ENCODE results near the gene NUDT13.

Gene NUDT13

DNA sequence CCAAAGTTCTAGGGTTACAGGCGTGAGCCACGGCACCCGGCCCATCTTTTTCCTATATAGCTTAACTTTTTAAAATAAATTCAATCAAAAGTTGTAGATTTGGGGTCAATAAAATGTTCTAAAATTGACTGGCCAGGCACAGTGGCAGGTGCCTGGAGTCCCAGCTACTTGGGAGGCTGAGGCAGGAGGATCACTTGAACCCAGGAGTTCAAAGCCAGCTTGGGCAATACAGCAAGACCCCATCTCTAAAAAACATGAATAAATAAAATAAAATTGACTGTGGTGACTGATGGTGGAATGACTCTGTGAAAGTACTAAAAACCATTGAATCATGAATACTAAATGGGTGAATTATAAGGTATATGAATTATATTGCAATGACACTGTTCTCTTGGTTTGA, 34.4 kb upstream of the NUDT13 start:
- no peaks in the 10 kb centered on the region for H3K27me3 ChIP-seq (replicated peaks; ENCODE audit: control insufficient read depth, insufficient read depth, low read length)
- H3K4me3 ChIP-seq (replicated peaks; ENCODE audit: low read depth, low read length) = no peak overlapping the region
- DNase-seq (ENCODE audit: extremely low read depth, insufficient read length) = no peak
- TF ChIP-seq, protein P1, sequence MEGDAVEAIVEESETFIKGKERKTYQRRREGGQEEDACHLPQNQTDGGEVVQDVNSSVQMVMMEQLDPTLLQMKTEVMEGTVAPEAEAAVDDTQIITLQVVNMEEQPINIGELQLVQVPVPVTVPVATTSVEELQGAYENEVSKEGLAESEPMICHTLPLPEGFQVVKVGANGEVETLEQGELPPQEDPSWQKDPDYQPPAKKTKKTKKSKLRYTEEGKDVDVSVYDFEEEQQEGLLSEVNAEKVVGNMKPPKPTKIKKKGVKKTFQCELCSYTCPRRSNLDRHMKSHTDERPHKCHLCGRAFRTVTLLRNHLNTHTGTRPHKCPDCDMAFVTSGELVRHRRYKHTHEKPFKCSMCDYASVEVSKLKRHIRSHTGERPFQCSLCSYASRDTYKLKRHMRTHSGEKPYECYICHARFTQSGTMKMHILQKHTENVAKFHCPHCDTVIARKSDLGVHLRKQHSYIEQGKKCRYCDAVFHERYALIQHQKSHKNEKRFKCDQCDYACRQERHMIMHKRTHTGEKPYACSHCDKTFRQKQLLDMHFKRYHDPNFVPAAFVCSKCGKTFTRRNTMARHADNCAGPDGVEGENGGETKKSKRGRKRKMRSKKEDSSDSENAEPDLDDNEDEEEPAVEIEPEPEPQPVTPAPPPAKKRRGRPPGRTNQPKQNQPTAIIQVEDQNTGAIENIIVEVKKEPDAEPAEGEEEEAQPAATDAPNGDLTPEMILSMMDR (IDR thresholded peaks at IDR 0.05; ENCODE audit: insufficient read depth, low read length, poor library complexity, severe bottlenecking) = no peak
- no peaks in the 10 kb centered on the region; the same call in 1 of the 2 replicates for H3K36me3 ChIP-seq (ENCODE audit: control insufficient read depth, insufficient read depth, low read length)

DNA sequence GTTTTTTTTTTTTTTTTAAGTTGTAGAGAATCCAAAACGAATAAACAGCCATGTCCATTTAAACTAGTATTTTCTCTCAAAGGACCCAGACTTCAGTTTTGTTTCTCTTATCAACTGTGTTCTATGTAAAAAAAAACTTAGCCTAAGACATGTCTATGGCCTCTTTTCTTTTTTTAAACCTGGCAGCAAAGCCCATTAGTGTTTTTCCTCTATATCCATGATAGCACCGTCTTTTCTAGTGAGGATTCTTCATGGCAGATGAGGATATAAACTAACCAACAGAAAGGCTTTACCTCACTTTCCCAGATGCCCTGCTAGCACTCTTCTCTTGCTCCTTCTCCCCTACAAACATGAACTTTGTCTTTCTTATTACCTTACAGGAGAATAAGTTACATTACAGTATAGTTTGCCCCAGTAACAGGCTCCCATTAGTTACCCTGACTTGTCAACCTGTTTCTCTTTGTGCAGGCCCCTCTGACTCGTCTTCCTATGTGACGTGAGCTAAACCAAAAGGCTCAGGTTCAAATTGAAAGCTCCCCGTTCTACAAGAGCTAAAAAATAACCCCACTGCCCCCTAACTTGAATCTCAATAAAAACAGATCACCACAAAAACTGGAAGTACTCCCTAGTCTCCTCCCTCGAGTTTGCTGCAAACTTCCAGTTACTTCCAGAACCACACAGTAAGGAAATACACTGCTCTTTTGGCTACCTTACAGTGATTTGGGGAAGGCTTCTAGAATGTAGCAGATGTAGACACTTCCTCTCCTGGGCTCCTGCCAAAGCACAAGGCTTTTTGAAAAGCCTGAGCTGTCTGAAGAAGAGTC, 33.7 kb upstream of the NUDT13 start:
- TF ChIP-seq, protein P1 (IDR thresholded peaks at IDR 0.05; ENCODE audit: insufficient read depth, low read length, poor library complexity, severe bottlenecking) = no peak
- Histone ChIP-seq H3K4me3 (replicated peaks; ENCODE audit: low read depth, low read length) (0 out of 2 replicates have a peak overlapping the region, but pooled peaks have one; percentile 7), H3K27me3 (replicated peaks; ENCODE audit: control insufficient read depth, insufficient read depth, low read length) (no peaks in the 10 kb centered on the region), H3K36me3 (ENCODE audit: control insufficient read depth, insufficient read depth, low read length) (no peaks in the 10 kb centered on the region)
- no peak for DNase-seq (ENCODE audit: extremely low read depth, insufficient read length)

DNA sequence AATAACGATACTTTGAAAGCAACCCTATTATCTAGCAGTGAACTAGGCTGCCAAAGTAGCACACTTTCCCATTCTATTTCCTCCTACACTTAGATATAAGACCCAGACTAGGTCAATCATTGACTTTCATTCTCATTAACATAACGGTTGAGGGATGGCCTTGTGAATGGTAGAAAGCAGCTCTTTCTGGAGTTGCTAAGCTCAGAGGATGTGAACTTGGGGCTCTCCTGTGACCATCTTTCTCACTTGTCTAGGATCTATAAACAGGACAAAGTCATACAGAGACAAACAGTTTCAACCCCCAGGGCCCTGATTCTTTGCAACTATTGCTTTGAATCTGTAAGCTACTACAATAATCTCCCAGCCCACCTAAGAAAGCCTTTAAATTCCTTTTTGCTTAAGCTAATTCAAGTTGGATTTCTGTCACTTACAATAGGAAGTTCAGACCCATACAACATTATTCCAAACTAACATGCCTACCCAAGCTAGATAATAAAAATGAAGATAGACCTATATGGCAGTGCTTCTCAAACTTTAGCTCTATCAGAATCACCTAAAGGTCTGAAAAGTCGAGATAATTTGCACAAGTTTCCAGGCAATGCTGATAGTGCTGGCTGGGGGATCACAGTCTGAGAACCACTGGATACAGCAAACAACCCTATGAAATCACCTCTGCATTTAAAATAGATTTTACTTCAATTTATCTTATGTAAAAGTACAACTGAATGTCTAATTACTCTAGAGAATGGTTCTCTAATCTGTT, 30.3 kb upstream of the NUDT13 start:
- TF ChIP-seq, protein P1 (IDR thresholded peaks at IDR 0.05; ENCODE audit: insufficient read depth, low read length, poor library complexity, severe bottlenecking) = no peak
- Histone ChIP-seq H3K27me3 (replicated peaks; ENCODE audit: control insufficient read depth, insufficient read depth, low read length) (no peaks in the 10 kb centered on the region), H3K36me3 (ENCODE audit: control insufficient read depth, insufficient read depth, low read length) (no peaks in the 10 kb centered on the region), H3K4me3 (replicated peaks; ENCODE audit: low read depth, low read length) (no peak overlapping the region)
- peak; percentile 29 for DNase-seq (ENCODE audit: extremely low read depth, insufficient read length)

- H3K36me3 ChIP-seq (ENCODE audit: control insufficient read depth, insufficient read depth, low read length) = no peaks in the 10 kb centered on the region
These were observed 27.0 kb upstream of the NUDT13 start for GRCh38 chr10:73083221-73083620.

DNA sequence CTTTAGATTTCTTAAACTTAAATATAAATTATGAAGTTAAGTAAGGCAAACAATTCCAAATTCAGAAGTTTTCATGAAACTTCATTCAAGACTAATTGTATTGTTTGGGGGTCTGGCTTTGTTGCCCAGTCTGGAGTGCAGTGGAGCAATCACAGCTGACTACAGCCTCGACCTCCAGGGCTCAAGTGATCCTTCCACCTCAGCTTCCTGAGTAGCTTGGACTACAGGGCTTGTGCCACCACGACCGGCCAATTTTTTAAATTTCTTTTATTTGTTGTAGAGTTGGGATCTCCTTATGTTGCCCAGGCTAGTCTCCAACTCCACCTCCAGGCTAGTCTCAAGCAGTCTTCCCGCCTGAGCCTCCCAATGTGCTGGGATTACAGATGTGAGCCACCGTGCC, 26.0 kb upstream of the NUDT13 start:
- no peaks in the 10 kb centered on the region for H3K27me3 ChIP-seq (replicated peaks; ENCODE audit: control insufficient read depth, insufficient read depth, low read length)
- no peaks in the 10 kb centered on the region for H3K36me3 ChIP-seq (ENCODE audit: control insufficient read depth, insufficient read depth, low read length)
- TF ChIP-seq, protein P1 (IDR thresholded peaks at IDR 0.05; ENCODE audit: insufficient read depth, low read length, poor library complexity, severe bottlenecking) = no peak
- H3K4me3 ChIP-seq (replicated peaks; ENCODE audit: low read depth, low read length) = no peak overlapping the region
- DNase-seq (ENCODE audit: extremely low read depth, insufficient read length) = no peak

More at GRCh38 chr10:73083221-73083620, 27.0 kb upstream of the NUDT13 start:
- Histone ChIP-seq H3K4me3 (replicated peaks; ENCODE audit: low read depth, low read length) (no peak overlapping the region), H3K27me3 (replicated peaks; ENCODE audit: control insufficient read depth, insufficient read depth, low read length) (no peaks in the 10 kb centered on the region)
- TF ChIP-seq, protein P1 (IDR thresholded peaks at IDR 0.05; ENCODE audit: insufficient read depth, low read length, poor library complexity, severe bottlenecking) = no peak
- no peak for DNase-seq (ENCODE audit: extremely low read depth, insufficient read length)
